Tongue (tissue), 2 donors: ENCODE data around the gene OR51B4. TPM values are rescaled to one million over a fixed set of nuclear protein-coding genes. Genes with fewer than 3 reads are reported as not detected.
"Not testable (repeated sequence)": the region's sequence is repeated elsewhere in the genome, so short reads cannot be mapped to it uniquely, and the experiment has no call there.

Experiments used
- DNase-seq: peaks from one replicate; pipeline ENCODE4 v3.0.0-alpha.2; 2015
- total RNA-seq: library from RNA; depleted of rRNA; stranded (reverse); fragments of >200 nt; gene quantifications from one replicate; pipeline ENCODE4 v1.2.3, GENCODE V29; 2014

The OR51B4 gene
- not detected for total RNA-seq

- no peak for DNase-seq
Measured at GRCh38 chr11:5301846-5302245, at the start of gene OR51B4. Gene OR51B4 (minus strand): TSS chr11:5301946. CDS start chr11:5301946, 0 bp downstream.

- DNase-seq = no peak
Measured at GRCh38 chr11:5351208-5351607, 49.5 kb upstream of the OR51B4 start, which contains the start of gene OR51B6. Gene OR51B6 (plus strand): TSS chr11:5351508. CDS start chr11:5351508, 0 bp downstream.

- DNase-seq = no peak
Measured at GRCh38 chr11:5349550-5349949, 47.8 kb upstream of the OR51B4 start.

GRCh38 chr11:5348551-5349194, 46.9 kb upstream of the OR51B4 start:
- no peak for DNase-seq

GRCh38 chr11:5345831-5346230, 44.1 kb upstream of the OR51B4 start:
- no peak for DNase-seq

- DNase-seq = no peak
Measured at GRCh38 chr11:5343474-5344335, 42.0 kb upstream of the OR51B4 start, which contains the start of gene OR51B5. Gene OR51B5 (minus strand): TSS chr11:5343524. CDS start chr11:5343524, 0 bp downstream.

- DNase-seq = no peak
Measured at GRCh38 chr11:5339771-5340322, 38.1 kb upstream of the OR51B4 start.

- not testable (repeated sequence) for DNase-seq
Measured at GRCh38 chr11:5337253-5337652, 35.5 kb upstream of the OR51B4 start.

GRCh38 chr11:5336331-5336730, 34.6 kb upstream of the OR51B4 start:
- no peak for DNase-seq

GRCh38 chr11:5335170-5335569, 33.4 kb upstream of the OR51B4 start:
- no peak for DNase-seq

- DNase-seq = no peak
Measured at GRCh38 chr11:5324197-5324596, 22.5 kb upstream of the OR51B4 start, which contains the start of gene OR51B2. Gene OR51B2 (minus strand): TSS chr11:5324297. CDS start chr11:5324297, 0 bp downstream.

- DNase-seq = no peak
Measured at GRCh38 chr11:5317292-5317691, 15.5 kb upstream of the OR51B4 start.

GRCh38 chr11:5313326-5314023, 11.7 kb upstream of the OR51B4 start:
- DNase-seq = not testable (repeated sequence)

GRCh38 chr11:5310423-5310822, 8.7 kb upstream of the OR51B4 start:
- no peak for DNase-seq

- DNase-seq = no peak
Measured at GRCh38 chr11:5307256-5308019, 5.7 kb upstream of the OR51B4 start.

- no peak for DNase-seq
Measured at GRCh38 chr11:5304046-5304445, 2.3 kb upstream of the OR51B4 start.

- DNase-seq = no peak
Measured at GRCh38 chr11:5303626-5304025, 1.9 kb upstream of the OR51B4 start.

GRCh38 chr11:5300251-5300650, 1.5 kb downstream of the OR51B4 start:
- DNase-seq = no peak

- no peak for DNase-seq
Measured at GRCh38 chr11:5298451-5298850, 3.3 kb downstream of the OR51B4 start.

- DNase-seq = no peak
Measured at GRCh38 chr11:5297721-5298323, 3.9 kb downstream of the OR51B4 start.
